COR-L47 (cell line): Measurements from ENCODE around the gene DOK6.
"Not testable (repeated sequence)": the region's sequence is repeated elsewhere in the genome, so short reads cannot be mapped to it uniquely, and the experiment has no call there.

Source experiments
- DNase-seq: peaks from one replicate; lab custom pipeline; 2025; lab: John Stamatoyannopoulos, UW

Gene DOK6

GRCh38 chr18:69400253-69400975 lies at the start of gene DOK6:
Gene DOK6, plus strand, starts transcription at chr18:69400888.
- peak; percentile 60 for DNase-seq

GRCh38 chr18:69353023-69353422 lies 47.7 kb upstream of the DOK6 start:
- no peak for DNase-seq

- DNase-seq, result no peak
Measured at GRCh38 chr18:69357590-69357989, 43.1 kb upstream of the DOK6 start.

- no peak for DNase-seq
Measured at GRCh38 chr18:69358212-69358895, 42.3 kb upstream of the DOK6 start.

- DNase-seq, result not testable (repeated sequence)
Measured at GRCh38 chr18:69359768-69360167, 40.9 kb upstream of the DOK6 start.

GRCh38 chr18:69364930-69365329 lies 35.8 kb upstream of the DOK6 start:
- DNase-seq, result no peak

GRCh38 chr18:69365658-69366057 lies 35.0 kb upstream of the DOK6 start:
- DNase-seq, result no peak

- DNase-seq, result no peak
Measured at GRCh38 chr18:69367104-69367503, 33.6 kb upstream of the DOK6 start.

GRCh38 chr18:69371729-69372128 lies 29.0 kb upstream of the DOK6 start:
- DNase-seq, result no peak

GRCh38 chr18:69380324-69380723 lies 20.4 kb upstream of the DOK6 start:
- no peak for DNase-seq

- no peak for DNase-seq
Measured at GRCh38 chr18:69383186-69383585, 17.5 kb upstream of the DOK6 start.

GRCh38 chr18:69387186-69387585 lies 13.5 kb upstream of the DOK6 start:
- peak; percentile 73 for DNase-seq

GRCh38 chr18:69388222-69388621 lies 12.5 kb upstream of the DOK6 start:
- DNase-seq, result no peak

- no peak for DNase-seq
Measured at GRCh38 chr18:69397096-69397495, 3.6 kb upstream of the DOK6 start.

- no peak for DNase-seq
Measured at GRCh38 chr18:69399253-69399652, 1.4 kb upstream of the DOK6 start.

- DNase-seq, result no peak
Measured at GRCh38 chr18:69400976-69401225, 213 bp downstream of the DOK6 start.

- no peak for DNase-seq
Measured at GRCh38 chr18:69401226-69401971, 711 bp downstream of the DOK6 start.

GRCh38 chr18:69401972-69402532 lies 1.4 kb downstream of the DOK6 start:
- DNase-seq, result no peak

GRCh38 chr18:69402533-69402989 lies 1.9 kb downstream of the DOK6 start:
- no peak for DNase-seq

- no peak for DNase-seq
Measured at GRCh38 chr18:69408522-69408921, 7.8 kb downstream of the DOK6 start.

GRCh38 chr18:69411199-69411598 lies 10.5 kb downstream of the DOK6 start:
- no peak for DNase-seq

- DNase-seq, result no peak
Measured at GRCh38 chr18:69414184-69414583, 13.5 kb downstream of the DOK6 start.

GRCh38 chr18:69432847-69433246 lies 32.2 kb downstream of the DOK6 start:
- no peak for DNase-seq
